Superior temporal gyrus (tissue), 1 donor: ENCODE results near the gene LHX3.

ENCODE experiments used
- DNase-seq: peaks from one replicate; pipeline ENCODE4 v3.0.0-alpha.2; 2016; ENCODE audit errors: extremely low spot score

The LHX3 gene

DNA sequence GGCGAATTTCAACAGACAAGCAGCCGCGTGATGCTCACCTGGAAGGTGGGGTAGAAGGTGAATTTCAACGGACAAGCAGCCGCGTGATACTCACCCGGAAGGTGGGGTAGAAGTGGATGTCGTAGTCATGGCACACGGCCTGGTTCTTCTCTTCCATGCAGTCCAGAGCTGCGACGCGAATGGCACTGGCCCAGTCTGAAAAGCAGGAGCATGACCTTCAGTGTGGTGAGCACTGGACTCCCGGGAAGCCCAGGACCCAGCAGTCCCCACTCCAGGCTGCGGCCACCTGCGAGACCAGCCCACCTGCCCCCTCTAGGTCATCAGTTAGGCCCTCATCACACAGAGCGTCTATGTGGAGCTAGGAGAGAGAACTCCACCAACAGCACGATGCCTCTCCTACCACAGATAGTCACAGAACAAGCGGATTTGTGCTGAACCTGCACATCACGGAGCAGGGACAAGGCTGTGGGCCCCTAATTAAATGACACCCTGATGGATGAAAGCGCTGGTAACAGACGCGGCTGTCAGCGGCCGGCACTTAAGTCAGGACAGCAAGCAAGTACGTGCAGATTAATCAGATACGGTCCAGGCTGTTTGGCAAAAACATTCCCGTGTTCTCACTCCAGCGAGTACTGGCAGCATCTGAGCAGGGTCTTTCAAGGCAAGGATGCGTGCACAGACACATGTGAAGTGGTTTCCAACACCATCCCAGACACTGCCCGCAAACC, 21.9 kb upstream of the LHX3 start:
- no peak for DNase-seq

DNA sequence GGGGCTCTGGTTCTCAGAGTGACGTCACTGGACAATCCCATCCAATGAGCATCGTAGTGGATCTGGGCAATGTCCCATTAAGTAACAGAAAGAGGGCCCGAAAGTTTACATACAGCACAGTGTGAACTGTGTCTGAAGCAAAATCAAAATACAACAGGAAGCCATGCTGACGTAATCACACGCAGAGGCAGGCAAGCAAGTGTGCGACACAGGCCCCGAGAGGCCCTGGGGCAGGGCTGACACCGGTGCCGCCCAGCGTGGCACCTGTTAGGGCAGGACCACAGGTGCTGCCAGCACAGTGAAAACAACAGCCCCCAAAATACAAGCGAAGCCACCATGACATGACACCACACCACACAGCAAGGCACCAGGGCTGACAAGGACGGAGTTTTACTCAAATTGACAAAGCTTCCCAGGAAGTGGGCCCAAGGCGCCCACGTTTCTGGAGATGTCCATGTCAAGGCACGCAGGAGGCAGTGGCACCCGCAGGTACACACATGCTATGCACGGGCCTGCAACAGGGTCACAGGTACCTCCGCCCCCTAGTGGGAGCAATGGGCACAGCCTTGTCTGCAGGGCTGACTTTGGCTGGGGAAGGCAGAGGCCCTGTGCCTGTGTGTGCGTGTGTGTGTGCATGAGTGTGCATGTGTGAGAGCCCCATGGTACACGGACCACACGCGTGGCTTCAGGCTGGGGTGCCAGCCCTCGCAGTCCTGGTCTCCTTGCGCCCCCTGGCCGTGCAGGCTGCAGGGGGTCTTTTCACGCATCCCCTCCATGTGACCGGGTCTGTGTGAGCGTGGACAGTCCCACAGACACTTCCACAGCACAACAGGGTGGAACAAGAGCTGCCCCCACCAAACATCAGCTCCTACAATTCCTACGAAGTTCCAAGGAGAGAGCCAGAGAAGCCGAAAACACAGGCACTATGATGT, 21.1 kb upstream of the LHX3 start:
- no peak for DNase-seq

DNA sequence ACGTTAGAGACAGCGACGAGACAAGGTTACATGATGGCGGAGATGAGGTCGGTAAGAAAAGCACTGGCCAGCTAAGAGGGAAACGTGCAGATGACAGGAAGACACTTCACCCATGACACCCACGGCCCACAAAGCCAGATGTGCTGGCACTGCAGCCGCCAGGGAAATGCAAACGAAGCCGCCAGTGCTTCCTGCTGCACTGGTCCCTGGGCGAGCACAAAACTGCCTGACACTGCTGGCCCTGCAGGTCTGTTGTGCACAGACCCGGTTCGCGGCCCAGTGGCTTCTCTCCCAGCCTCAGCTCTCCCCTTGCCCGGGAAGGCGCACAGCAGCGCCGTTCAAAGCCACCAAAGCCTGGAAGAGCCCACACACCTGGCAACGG, 20.4 kb upstream of the LHX3 start:
- DNase-seq = no peak

DNA sequence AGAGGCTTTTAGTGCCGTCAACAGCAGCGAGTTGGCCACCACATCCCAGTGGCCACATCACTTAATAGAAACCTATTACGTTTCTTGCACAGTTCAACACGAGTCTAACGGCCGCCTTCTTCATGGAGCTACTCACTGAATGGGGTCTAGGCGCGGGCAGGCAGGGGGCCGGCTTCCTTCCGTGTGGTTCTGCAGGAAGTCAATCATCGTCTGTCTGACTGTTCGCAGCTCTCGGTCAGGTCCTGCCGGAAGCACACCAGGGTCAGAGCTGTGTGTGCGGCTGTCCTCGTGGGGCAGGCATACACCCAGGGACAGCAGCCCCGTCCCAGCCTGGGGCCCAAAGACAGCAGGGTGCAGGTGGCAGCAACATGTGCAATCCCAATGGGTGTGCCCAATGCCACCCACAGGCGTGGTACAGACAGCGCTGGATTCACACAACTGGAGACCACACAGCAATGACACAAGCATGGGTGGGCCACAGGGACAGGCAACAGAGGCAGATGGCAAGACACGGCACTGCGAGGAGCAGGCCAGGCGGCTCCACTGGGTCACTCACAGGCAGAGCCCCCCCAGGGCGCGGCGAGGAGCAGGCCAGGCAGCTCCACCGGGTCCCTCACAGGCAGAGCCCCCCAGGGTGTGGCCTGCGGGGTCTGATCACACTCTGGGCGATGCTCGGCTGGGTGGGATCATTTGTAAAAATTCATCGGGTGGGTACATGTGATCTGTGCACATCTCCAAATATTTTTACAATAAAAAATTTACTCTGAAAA, 19.1 kb upstream of the LHX3 start:
- no peak for DNase-seq

DNA sequence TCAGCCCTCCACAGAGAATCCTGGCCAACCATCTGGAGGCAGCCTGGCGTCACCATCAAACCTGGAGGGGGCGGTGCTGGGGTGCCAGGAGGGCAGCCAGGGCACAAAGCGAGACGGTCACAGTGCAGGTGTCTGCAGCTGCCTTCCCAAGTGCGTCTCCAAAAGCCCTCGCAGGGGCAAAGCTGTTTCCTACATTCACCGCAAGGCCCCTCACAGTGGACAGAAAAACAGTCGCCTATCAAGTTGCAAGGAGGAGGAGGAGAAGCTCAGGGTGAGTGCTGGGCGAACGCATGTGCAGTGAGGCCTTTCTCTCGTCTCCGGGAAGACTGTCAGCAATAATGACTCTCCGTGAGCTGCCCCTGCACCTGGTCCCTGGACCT, 18.0 kb upstream of the LHX3 start:
- no peak for DNase-seq

GRCh38 chr9:136222166-136222905, 17.4 kb upstream of the LHX3 start:
- DNase-seq = no peak

GRCh38 chr9:136220017-136220729, 15.2 kb upstream of the LHX3 start:
- no peak for DNase-seq

DNA sequence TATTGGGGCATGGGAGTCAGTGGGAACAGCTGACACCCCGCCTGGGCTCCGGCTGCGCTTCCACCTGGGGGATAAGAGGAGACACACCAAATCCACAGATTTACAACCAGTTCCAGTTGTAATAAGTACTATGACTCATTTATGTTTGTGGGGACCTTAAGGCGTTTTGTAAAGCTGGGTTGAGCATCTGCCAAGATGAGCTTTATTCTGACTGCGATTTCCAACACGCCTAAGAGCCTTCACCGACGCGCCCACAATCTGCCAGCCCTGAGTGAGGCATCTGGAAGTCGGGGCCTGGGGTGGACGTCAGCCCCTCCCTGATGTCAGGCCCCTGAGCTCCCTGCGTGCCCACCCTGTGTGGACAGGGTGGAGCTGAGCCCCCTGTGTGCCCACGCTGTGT, 14.3 kb upstream of the LHX3 start:
- DNase-seq = peak; percentile 38

DNA sequence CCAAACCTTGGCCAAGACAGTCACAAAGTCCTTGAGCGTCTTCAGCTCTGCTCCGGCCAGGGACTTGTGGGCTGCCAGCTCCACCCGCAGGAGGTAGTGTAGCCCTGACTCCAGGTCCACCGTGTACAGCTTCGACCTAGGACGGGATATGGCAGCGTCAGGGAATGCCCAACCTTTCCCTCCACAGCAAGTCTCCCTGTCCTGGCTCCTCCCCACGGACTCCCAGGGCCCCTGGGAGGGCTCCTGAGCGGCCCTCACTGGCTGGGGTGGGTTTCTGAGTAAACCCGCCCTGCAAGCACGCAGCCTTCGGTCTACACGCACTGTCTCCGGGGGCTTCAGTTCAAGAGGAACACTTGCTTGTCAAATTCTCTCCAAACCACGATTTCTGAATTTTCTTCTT, 13.7 kb upstream of the LHX3 start:
- DNase-seq = no peak

DNA sequence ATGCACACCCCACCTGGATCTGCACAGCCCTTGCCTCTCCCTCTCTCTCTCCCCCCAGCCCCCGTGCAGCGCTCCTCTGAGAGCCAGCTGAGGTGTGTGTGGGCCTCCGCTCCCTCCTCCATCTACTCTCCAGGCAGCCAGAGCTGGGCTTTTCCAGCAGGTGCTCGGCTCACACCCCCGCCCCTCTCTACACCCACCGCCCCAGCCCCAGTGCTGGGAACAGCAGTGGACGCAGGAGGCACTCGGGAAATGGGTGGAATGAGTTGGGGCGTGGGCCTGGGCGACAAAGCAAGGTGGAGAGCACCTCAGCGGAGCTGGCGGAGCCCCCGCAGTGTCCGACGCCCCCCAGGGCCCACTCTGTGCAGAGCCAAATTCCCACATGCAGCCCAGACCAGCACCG, 13.3 kb upstream of the LHX3 start:
- no peak for DNase-seq

DNA sequence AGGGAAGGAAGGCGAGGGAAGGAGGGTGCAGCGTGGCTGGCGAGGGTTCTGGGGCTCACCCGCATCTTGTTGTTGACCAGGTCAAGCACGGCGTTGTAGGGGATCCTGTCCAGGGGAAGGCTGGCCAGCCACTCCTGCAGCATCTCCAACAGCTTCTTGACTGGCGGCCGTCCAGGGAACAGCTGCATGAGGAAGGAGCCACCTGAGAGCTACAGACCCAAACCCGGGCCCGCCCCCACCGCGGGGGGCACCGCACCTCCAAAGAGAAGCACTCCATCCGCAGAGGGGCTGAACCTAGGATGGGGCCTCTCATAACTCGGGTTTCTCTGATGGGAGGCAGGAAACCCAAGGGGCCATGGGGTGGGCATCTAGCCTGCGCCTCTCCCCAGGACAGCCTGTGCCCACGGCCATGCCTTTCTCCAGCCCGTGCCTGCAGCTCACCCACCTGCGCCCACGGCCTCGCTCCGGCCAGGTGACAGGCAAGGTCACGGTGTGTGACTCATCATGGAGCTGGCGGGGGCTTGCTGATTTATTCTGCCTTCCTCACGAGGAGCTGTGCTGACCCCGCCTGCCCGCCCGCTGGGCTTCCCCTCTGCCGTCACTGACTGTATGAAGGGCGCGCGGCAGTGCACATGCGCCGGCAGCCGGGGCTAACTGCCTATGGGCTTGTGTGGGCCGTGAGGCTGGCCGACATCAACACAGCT, 11.8 kb upstream of the LHX3 start:
- DNase-seq = no peak

DNA sequence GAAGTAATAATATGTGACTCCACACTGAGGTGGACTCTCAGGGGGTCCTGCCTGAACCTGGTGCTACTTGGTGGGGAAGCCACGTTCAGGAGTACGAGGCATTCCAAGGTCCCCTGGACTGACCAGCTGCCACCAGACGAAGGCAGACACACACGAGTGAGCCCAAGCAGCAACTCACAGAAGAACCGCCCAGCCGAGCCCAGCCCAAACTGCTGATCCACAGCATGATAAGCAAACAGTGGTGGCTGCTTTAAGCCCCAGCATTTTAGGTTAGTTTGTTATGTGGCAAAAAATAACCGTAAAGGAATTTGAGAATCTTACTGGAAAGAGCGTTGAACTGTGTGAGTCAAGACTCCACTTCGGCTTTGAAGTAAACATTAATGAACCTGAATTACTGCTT, 8.8 kb upstream of the LHX3 start:
- no peak for DNase-seq

DNA sequence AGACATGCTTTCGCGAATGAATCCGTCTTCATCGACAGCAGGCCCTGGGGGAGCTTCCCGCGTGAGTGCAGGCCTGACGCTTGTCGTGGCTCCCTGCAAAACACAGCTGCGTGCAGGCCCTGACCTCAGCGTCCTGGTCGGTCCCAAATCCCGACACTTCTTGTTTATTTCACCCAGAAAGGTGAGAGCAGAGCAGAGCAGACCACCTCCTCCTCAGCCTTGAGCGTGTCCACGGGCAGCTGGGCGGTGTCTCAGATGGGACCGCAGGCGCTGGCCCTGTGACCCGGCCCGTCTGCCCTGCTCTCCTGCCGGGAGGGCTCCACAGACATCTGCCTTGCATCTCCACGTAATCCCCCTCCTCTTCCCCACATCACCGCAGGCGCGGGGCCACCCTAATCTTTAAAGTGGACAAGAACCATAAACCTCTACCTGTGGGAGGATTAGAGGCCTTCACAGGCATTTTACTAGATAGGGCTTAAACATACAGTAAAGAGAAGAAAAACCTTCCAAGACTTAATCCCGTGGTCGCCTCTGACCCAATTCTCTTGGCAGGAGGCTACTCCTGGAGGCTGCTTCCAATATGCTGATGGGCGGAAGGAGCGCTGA, 7.5 kb upstream of the LHX3 start:
- DNase-seq = no peak

GRCh38 chr9:136211441-136212344, 6.8 kb upstream of the LHX3 start:
- DNase-seq = no peak

- no peak for DNase-seq
Measured at GRCh38 chr9:136211006-136211405, 6.1 kb upstream of the LHX3 start.

- DNase-seq = no peak
Measured at GRCh38 chr9:136210276-136210675, 5.3 kb upstream of the LHX3 start.

- DNase-seq = no peak
Measured at GRCh38 chr9:136209786-136210185, 4.9 kb upstream of the LHX3 start.

- no peak for DNase-seq
Measured at GRCh38 chr9:136209232-136209631, 4.3 kb upstream of the LHX3 start.

- no peak for DNase-seq
Measured at GRCh38 chr9:136208675-136209074, 3.7 kb upstream of the LHX3 start.
